ENCODE data around the gene CADM1.

CADM1 gene

GRCh38 chr11:115276191-115276590, 228.0 kb downstream of the CADM1 start:
- no peak for DNase-seq (ENCODE audit: low read depth)

GRCh38 chr11:115275045-115275444, 229.2 kb downstream of the CADM1 start:
- DNase-seq (ENCODE audit: low read depth): no peak

GRCh38 chr11:115272925-115273324, 231.3 kb downstream of the CADM1 start:
- DNase-seq (ENCODE audit: low read depth): no peak

- no peak for DNase-seq (ENCODE audit: low read depth)
Measured at GRCh38 chr11:115271643-115272042, 232.6 kb downstream of the CADM1 start.

DNA sequence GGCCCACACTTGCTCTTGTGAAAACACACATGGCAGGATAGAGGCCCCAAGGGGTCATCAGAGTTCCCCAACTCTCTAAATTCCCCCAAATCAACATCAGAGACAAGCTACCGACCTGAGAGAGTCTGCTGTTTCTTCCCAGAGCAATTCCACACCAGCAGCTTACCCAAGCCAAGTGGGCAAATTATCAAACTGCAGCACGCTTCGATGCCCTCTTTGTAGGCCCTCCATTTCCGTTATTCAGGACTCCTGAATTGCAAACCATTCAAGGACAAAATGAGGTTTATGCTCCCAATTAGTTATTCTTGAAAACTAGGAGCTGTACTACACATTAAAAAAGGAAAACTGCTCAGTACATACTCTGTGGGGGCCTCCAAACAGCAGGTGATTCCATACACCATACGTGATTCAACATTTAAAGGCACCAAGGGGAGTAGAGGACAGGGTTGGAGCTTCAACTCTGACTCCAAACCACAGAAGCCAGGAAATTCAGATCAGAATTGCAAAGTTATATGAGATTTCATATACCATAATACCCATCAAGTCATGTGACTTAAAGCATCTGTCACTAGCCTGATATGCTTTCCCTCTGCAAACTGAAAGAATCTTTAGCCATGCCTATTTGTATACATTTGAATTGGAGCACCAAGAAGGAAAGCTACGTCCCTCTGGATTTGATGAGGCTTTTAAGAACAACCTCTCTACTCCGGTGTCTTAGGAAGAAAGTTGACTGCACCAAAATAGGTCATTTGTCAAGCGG, 234.8 kb downstream of the CADM1 start:
- no peak for DNase-seq (ENCODE audit: low read depth)

DNA sequence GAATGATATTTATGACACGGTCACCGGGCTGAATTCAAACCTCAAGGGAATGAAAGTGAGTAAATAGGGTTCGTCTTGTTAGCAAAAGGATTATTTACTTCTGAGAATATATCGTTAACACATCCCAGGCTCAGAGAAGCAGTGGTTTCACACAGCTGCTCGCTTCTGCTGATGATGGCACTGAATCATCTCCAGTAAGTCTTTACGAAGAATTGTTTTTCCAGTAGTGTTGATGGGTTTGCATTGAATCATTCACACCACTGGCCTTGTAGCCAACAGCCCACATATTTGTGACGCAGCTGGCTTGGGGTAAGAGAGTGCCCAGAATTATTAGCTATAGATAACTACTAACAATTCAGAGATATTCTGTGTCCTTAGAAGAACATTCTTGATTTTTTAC, 236.3 kb downstream of the CADM1 start:
- no peak for DNase-seq (ENCODE audit: low read depth)

DNA sequence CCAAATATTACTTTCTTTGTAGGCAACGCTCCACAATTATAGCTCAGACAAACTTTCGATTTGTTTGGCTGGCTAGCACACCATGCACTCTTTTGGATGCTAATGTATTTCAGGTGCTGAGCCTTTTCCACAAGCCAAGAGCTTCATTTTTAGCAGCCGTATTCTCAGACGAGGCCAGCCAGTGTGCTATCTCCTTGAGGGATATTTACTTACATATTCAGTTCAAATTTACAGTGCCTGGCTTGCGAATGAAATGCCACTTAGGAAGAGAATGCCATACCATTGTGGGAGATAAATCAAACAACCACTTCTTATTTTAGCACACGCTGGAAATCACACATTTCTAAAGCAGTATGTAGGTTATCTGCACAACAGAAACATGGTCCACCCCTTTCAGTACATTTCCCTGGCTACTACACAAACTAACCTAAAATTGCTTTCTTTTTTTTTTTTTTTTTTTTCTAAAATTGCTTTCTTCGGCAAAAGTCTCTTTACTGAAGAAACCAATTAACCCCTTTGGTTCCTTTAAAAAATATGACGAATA, 236.9 kb downstream of the CADM1 start:
- no peak for DNase-seq (ENCODE audit: low read depth)

DNA sequence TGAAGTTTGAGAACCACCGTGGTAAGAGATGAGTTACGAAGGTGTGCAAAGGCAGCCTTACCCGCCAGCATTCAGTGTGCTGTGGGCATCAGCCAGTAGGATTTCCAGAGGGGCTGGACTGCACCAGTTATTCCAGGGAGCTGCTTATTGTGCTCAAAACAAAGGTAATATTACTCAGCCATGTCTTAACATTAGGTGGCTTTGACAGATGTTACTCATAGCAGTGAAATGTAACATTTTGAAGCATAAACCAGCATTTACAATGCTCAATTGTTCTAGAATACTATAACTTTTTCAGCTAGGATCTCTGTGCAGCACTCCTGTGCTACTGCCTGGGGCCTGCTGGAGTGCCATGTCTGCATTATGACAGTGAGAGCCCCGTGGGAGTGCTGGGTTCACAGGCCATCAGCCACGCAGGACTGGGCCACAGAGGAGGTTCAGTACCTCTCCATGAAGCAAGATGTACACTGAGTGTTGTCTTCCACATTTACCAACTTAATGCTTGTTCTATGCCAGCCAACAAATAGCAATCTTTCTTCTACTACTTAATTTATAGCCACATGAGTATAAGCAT, 238.1 kb downstream of the CADM1 start:
- DNase-seq (ENCODE audit: low read depth): no peak

- DNase-seq (ENCODE audit: low read depth): no peak
Measured at GRCh38 chr11:115263799-115264656, 240.2 kb downstream of the CADM1 start.

DNA sequence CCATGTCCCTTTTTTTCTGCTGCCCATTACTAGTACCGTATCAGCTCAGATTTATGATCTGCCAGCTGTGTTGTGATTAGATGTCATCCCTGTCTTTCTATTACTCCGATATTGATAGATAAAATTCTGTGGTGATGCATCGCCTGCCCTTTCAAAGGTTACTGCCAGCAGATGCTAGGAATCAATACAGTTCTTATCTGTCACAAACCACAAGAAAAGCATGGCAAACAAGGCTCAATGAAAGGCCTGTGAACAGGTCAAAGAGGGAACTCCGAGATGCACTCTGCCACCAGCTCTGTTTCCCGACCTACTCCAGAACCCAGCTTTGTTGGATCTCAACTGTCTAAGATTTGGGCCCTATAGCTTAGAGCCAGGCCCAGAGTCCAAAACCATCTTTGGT, 246.0 kb downstream of the CADM1 start:
- no peak for DNase-seq (ENCODE audit: low read depth)

DNA sequence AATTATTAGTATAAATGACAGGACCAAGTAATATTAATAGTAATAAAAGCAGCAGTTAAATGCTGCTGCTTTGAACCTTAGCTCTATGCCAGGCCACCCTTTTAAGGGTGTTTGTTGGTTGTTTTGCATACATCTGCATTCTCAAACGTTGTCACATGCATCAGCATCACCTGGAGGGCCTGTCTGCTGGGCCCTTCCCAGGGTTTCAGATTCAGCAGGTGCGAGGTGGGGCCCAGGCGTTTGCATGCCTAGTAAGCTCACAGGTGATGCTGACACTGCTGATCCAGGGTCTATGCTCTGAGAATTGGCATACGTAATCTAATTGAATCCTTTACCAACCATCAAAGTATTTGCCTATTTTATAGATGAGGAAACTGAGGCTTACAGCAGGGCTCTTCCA, 246.5 kb downstream of the CADM1 start:
- no peak for DNase-seq (ENCODE audit: low read depth)

GRCh38 chr11:115257270-115257669, 246.9 kb downstream of the CADM1 start:
- DNase-seq (ENCODE audit: low read depth): no peak

- DNase-seq (ENCODE audit: low read depth): no peak
Measured at GRCh38 chr11:115256397-115257197, 247.6 kb downstream of the CADM1 start.

- DNase-seq (ENCODE audit: low read depth): no peak
Measured at GRCh38 chr11:115255006-115255762, 249.0 kb downstream of the CADM1 start.

DNA sequence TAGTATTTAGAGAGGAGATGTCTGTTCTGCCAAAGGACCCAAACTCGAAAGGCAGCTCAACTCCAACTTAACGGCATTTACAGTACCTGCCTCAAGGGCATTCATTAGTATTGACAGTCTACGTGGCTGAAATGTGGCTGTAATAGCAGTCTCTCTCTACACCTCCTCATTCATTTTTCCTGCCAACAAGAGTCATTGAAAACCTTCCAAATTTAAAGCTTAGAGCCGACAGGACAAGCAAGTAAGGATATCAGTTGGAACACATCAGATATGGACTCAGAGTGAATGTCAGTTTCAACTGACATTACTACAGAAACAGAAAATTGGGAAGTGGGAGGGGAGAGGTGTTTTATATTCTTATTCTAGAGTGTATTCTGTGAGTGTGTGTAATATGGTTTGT, 253.1 kb downstream of the CADM1 start:
- DNase-seq (ENCODE audit: low read depth): no peak

DNA sequence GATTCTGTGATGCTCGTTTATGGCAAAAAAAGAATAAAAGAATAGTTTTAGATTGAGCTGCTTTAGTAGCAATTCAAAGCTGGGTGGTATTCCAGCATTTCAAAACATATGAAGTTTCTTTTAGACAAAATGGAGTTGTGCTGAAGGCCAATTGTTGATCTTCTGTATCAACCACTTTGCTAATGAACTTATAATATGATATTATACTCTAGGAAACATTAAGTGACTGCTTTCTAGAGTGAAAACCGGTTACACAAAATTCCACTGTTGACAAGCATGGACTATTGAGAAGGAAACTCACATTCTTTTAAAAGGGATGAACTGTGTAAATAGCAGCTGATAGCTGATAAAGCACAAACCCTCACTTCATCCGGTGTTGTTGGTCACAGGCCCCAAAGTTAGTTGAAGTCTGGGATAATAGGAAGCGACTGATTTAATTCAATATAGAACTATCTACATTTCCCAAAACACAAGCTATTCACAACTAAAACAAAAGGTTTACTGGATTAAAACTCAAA, 255.1 kb downstream of the CADM1 start:
- no peak for DNase-seq (ENCODE audit: low read depth)

DNA sequence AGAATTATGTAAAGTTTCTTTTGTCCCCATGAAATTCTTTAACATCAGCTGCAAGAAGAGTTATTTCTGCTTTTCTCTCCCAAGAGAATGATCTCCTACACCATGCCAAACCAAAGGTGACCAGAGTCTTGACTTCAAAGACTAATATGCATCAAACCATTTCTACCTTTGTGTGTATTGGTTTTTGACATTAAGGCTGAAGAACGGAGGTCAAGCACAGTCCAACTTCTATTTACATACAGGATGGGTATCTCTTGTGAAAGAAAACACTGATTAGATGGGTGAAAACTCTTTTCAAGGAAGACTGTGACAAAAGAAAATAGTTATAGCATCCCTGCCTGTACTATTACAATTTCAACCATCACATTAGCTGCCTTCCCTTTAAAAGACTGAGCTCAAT, 256.3 kb downstream of the CADM1 start:
- no peak for DNase-seq (ENCODE audit: low read depth)

- DNase-seq (ENCODE audit: low read depth): no peak
Measured at GRCh38 chr11:115247361-115247760, 256.9 kb downstream of the CADM1 start.

- DNase-seq (ENCODE audit: low read depth): no peak
Measured at GRCh38 chr11:115244758-115245157, 259.5 kb downstream of the CADM1 start.

- DNase-seq (ENCODE audit: low read depth): no peak
Measured at GRCh38 chr11:115244296-115244695, 259.9 kb downstream of the CADM1 start.

- DNase-seq (ENCODE audit: low read depth): no peak
Measured at GRCh38 chr11:115242982-115243381, 261.2 kb downstream of the CADM1 start.

Measured in T-helper 22 cell (primary cell).